Coronary artery (tissue), 2 donors: ENCODE results near the gene GFRA4.

Source experiments
- DNase-seq: peaks from one replicate; pipeline ENCODE4 v3.0.0-alpha.2; 2017; ENCODE audit warnings: low spot score
- H3K27ac ChIP-seq, 2 donors: fragments of 200-600 bp; sonication (generic); one replicate each; pipeline ENCODE4 v1.5.1; 2016 to 2019
- H3K4me3 ChIP-seq: fragments of 200-600 bp; sonication (generic); 2 replicates; pipeline ENCODE4 v1.5.1; 2016; ENCODE audit warnings: mild to moderate bottlenecking, moderate library complexity
- TF ChIP-seq, protein P1 (sequence below): fragments of 200-600 bp; sonication (generic); IDR thresholded peaks from one replicate; pipeline ENCODE4 v1.5.1; 2019; ENCODE audit warnings: antibody characterized with exemption

The GFRA4 gene

DNA sequence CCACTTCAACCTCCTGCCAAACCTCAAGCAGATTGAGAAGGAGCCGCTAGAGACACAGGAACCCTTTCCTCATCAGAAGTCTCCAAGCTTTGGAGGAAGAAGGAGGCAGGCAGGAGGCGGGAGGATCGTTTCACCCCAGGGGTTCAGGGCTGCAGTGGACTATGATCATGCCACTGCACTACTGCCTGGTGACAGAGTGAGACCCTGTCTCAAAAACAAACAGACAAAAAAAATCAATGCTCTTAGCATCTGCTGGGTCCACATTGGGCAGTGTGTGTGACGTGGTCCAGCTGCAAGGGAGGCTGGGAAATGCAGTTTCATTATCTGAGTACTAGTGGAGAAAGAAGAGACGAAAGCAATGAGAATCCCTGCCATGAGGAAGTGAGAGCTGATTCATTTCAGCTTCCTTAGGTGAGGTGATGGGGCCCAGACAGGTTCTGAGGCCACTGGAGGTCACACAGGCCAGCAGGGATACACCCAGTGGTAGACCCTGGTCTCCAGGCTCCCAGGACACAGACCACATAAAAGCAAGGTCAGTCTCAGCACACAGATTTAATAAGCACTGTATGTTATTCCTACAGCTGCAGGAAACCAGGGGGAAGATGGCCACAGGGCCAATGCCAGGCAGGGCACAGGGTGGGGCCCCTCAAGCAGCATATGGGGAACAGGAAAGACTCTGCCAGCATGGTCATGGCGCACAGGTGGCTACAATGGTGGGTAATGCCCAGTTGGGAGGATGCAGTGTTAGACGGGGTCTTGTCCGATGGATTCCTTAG, 4.3 kb downstream of the GFRA4 start:
- H3K27ac ChIP-seq: no peak overlapping the region
- no peak for DNase-seq
- TF ChIP-seq, protein P1, sequence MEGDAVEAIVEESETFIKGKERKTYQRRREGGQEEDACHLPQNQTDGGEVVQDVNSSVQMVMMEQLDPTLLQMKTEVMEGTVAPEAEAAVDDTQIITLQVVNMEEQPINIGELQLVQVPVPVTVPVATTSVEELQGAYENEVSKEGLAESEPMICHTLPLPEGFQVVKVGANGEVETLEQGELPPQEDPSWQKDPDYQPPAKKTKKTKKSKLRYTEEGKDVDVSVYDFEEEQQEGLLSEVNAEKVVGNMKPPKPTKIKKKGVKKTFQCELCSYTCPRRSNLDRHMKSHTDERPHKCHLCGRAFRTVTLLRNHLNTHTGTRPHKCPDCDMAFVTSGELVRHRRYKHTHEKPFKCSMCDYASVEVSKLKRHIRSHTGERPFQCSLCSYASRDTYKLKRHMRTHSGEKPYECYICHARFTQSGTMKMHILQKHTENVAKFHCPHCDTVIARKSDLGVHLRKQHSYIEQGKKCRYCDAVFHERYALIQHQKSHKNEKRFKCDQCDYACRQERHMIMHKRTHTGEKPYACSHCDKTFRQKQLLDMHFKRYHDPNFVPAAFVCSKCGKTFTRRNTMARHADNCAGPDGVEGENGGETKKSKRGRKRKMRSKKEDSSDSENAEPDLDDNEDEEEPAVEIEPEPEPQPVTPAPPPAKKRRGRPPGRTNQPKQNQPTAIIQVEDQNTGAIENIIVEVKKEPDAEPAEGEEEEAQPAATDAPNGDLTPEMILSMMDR: no peak
- H3K4me3 ChIP-seq: no peak overlapping the region

DNA sequence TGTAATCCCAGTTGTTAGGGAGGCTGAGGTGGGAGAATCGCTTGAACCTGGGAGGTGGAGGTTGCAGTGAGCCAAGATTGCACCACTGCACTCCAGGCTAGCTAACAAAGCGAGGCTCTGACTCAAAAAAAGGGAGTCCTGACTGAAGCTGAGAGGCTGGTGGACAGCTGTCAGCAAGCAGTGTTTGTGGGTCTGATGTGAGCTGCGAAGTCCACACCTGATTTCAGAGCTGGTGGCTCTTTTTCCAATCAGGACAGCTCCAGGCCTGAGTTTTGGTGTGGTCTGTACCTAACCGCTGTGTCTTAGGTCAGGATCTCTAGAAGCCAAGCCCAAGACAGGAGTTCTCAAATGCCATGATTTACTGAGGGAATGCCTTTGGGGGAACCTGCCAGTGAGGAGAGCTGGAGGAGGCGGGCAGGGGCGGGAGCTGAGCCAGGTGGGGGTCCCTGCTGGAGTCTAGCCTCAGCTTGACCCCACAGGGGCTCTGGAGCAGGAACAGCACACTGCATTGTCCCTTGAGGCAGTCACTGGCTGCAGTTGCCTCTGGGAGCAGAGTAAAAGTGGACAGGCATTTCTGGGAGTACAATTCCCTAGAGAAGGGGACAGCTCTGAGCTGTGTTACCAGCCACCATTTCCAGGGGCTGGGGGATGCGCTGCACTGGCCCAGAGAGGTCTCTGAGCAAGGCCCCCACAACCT, 5.0 kb downstream of the GFRA4 start:
- Histone ChIP-seq H3K4me3 (no peak overlapping the region), H3K27ac (no peak overlapping the region)
- DNase-seq: no peak
- TF ChIP-seq, protein P1: no peak

DNA sequence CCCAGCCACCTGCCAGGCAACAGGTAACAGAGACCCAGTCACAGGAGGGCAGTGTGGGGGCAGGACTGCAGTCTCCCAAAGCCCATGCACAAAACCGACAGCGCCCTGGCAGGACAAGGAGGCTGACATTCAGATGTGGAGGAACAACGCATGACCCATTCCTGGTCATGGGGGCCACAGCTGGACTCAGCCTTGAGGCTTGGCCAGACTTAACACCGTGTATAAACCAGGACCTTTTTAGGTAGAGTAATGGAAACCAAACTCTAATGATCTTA, 8.1 kb downstream of the GFRA4 start:
- H3K27ac ChIP-seq: no peak overlapping the region
- TF ChIP-seq, protein P1: no peak
- DNase-seq: no peak
- no peak overlapping the region for H3K4me3 ChIP-seq

DNA sequence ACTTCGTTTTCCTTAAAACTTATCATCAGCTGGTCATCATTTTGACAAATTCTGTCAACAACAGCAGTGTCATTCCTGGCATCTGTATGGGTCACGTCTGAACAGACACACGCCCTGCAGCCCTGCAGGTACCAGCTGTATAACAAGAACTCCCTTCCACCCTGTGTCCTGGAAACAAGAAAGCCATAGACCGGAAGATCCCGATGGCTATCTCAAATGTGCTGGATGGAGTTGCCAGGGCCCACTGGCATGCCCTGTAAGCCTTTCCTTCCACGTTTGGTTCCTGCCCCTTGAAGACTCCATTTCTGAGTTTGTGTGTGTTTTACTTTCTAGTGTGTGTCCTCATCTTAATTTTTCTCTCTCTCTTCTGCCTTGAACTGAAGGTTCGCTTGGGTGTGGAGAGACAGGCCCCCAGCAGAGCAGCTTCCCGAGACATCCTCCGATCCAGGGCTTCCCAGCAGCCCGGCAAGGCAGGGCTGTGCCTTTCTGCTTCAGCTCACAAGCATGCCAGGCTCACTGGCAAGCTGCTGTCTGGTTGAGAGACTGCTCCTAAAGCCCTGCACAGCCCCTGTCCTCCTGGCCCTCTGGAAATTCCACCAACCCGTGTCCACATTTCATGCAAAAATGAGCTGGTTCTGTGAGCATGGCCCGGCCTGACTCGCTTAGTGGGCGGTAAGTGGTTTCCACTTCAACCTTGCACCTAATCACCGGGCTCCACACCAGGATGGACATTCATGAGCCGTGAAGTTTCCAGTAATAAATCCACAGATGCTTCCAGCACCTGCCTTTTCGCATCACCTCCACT, 8.7 kb downstream of the GFRA4 start:
- no peak overlapping the region for H3K27ac ChIP-seq
- TF ChIP-seq, protein P1: no peak
- no peak for DNase-seq

DNA sequence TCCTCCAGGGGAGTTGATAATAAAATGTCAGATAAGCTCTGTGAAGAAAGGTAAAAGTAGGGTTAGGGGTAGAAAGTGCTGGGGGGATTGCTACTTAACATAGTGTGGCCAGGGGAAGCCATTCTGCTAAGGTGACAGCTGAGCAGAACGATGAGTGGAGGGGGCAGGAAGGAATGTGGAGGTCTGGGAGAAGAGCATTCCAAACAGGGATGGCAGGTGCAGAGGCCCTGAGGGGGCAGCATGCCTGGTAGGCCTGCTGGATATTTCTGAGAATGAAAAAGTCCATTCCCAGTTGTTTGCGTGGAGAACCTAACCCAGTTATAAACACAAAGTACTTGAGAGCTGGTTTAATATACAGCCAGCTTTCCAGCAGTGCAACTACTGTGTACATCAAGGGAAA, 9.3 kb downstream of the GFRA4 start:
- no peak overlapping the region for H3K4me3 ChIP-seq
- H3K27ac ChIP-seq: no peak overlapping the region
- no peak for DNase-seq
- TF ChIP-seq, protein P1: no peak

More for the DNA sequence above, 8.7 kb downstream of the GFRA4 start:
- no peak overlapping the region for H3K4me3 ChIP-seq

DNA sequence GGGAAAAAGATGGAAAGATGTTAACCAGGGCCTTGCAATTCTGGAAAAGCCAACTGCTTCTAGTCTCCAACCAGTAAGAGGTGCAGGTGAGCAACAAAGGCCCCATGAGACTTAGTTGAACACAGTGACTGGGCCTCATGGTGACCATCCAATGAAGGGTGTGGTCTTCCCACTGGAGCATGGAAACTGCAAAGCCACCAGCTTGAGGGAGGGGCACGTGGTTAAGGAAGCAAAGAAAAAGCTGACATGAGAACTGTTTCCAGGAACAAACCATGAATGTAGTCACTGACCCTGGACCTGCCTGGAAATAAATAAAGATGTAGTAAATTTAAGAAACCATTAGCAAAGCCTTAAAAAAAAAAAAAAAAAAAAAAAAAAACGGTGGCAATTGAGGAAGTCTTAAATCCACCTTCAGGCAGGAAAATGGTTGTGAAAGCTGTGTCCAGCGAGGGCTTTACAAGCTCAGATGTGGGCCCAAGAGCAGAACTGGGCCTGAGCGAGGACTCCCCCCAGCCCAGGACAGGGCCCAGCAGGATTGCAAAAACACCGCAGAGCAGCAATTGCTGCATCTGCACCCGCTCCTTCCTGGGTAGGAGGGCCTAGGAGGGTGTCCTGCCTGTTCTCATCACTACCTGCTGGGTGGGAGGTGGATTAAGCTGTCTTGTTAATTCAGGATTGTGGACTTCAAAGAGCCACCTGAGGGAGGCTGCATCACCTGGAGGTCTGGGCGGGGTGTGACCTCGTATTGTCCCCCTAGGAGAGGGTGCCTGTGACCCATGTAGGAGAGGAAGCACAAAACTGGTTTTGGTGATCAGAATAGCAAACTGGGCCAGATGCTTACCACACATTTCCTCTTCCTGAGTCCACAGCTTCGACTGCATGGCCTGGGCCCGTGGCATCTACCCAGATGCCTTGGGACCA, 10.3 kb downstream of the GFRA4 start:
- TF ChIP-seq, protein P1: no peak
- DNase-seq: no peak
- peak overlapping the region in 1 of 2 donors; percentile 16 for H3K27ac ChIP-seq
- no peak overlapping the region for H3K4me3 ChIP-seq
